Mesendoderm (in vitro differentiated cells): ENCODE data around the gene AP3D1.

Source experiments
- DNase-seq: peaks from one replicate; pipeline ENCODE4 v3.0.0; 2013
- H2AK5ac ChIP-seq: 2 replicates; pipeline ENCODE4 v1.6.1; 2013; ENCODE audit warnings: low read length, inconsistent platforms
- H2BK120ac ChIP-seq: 2 replicates; pipeline ENCODE4 v1.6.1; 2013; ENCODE audit warnings: low read depth, mild to moderate bottlenecking, low read length, moderate library complexity, mixed read lengths
- H2BK15ac ChIP-seq: replicated peaks from 2 replicates; pipeline ENCODE4 v1.6.1; 2013; ENCODE audit warnings: low read depth, mild to moderate bottlenecking, moderate library complexity
- H2BK5ac ChIP-seq: 2 replicates; pipeline ENCODE4 v1.6.1; 2013; ENCODE audit warnings: low read length, inconsistent platforms
- H3K18ac ChIP-seq: 2 replicates; pipeline ENCODE4 v1.6.1; 2013; ENCODE audit warnings: mild to moderate bottlenecking, low read length, mixed read lengths
- H3K23ac ChIP-seq: one replicate; pipeline ENCODE4 v1.6.1; 2013; ENCODE audit warnings: low read length
- H3K27ac ChIP-seq: 2 replicates; pipeline ENCODE4 v1.5.1; 2013; ENCODE audit warnings: low read depth, mild to moderate bottlenecking, inconsistent platforms, low read length, moderate library complexity
- H3K27me3 ChIP-seq: 2 replicates; pipeline ENCODE4 v1.6.1; 2013; ENCODE audit warnings: low read length, control low read depth, mild to moderate bottlenecking, inconsistent platforms; ENCODE audit not compliant: insufficient read depth, poor library complexity
- H3K36me3 ChIP-seq: 2 replicates; pipeline ENCODE4 v1.6.1; 2013; ENCODE audit warnings: low read length, inconsistent platforms; ENCODE audit not compliant: control insufficient read depth, insufficient read depth
- H3K4ac ChIP-seq: one replicate; pipeline ENCODE4 v1.6.1; 2013; ENCODE audit warnings: low read depth, mild to moderate bottlenecking, low read length, moderate library complexity
- H3K4me1 ChIP-seq: 2 replicates; pipeline ENCODE4 v1.6.1; 2013; ENCODE audit warnings: low read depth, low read length, inconsistent platforms; ENCODE audit not compliant: control insufficient read depth
- H3K4me2 ChIP-seq: 2 replicates; pipeline ENCODE4 v1.6.1; 2013; ENCODE audit warnings: low read length
- H3K4me3 ChIP-seq: 2 replicates; pipeline ENCODE4 v1.5.1; 2013; ENCODE audit warnings: mild to moderate bottlenecking, low read length
- H3K56ac ChIP-seq: one replicate; pipeline ENCODE4 v1.6.1; 2013; ENCODE audit warnings: low read length
- H3K79me1 ChIP-seq: 2 replicates; pipeline ENCODE4 v1.6.1; 2013; ENCODE audit warnings: low read length, inconsistent platforms
- H3K79me2 ChIP-seq: 2 replicates; pipeline ENCODE4 v1.6.1; 2013; ENCODE audit warnings: mild to moderate bottlenecking, low read length; ENCODE audit not compliant: control insufficient read depth, insufficient read depth
- H3K9ac ChIP-seq: 2 replicates; pipeline ENCODE4 v1.6.1; 2013; ENCODE audit warnings: low read length, inconsistent platforms
- H4K5ac ChIP-seq: one replicate; pipeline ENCODE4 v1.6.1; 2013; ENCODE audit warnings: low read length
- H4K8ac ChIP-seq: one replicate; pipeline ENCODE4 v1.6.1; 2013; ENCODE audit warnings: low read depth, mild to moderate bottlenecking, control low read depth, low read length, moderate library complexity
- WGBS: extraction: QIAGEN DNeasy Blood & Tissue Kit; methylation state at CpG from one replicate; pipeline ENCODE4 v1.1.7; 2013; ENCODE audit warnings: low lambda C conversion rate, missing lambda C conversion rate; ENCODE audit not compliant: insufficient coverage; ENCODE audit errors: extremely low coverage; 5-methylcytosine and 5-hydroxymethylcytosine counted together

The AP3D1 gene

GRCh38 chr19:2053601-2054389 lies 97.6 kb downstream of the AP3D1 start:
- no peak overlapping the region for H3K56ac ChIP-seq
- H3K27me3 ChIP-seq, result no peaks in the 10 kb centered on the region
- peaks cover 16% of the 10 kb centered on the region for H3K79me2 ChIP-seq
- no peak overlapping the region for H3K23ac ChIP-seq
- H4K8ac ChIP-seq, result no peak overlapping the region
- H4K5ac ChIP-seq, result no peak overlapping the region
- H2BK120ac ChIP-seq, result no peak overlapping the region
- no peaks in the 10 kb centered on the region for H3K36me3 ChIP-seq
- H3K9ac ChIP-seq, result no peak overlapping the region
- H3K4me3 ChIP-seq, result no peak overlapping the region
- no peak overlapping the region for H2BK5ac ChIP-seq
- H3K4me1 ChIP-seq, result peaks cover 4% of the 10 kb centered on the region
- H3K79me1 ChIP-seq, result peaks cover 10% of the 10 kb centered on the region
- no CpG with 5 or more reads among the region's 24 CpGs for WGBS
- no peak overlapping the region for H3K4me2 ChIP-seq
- H3K4ac ChIP-seq, result no peak overlapping the region
- H2BK15ac ChIP-seq, result no peak overlapping the region
- no peak overlapping the region for H3K18ac ChIP-seq
- no peak overlapping the region for H2AK5ac ChIP-seq
- H3K27ac ChIP-seq, result no peak overlapping the region
- DNase-seq, result no peak

GRCh38 chr19:2051773-2052704 lies 99.3 kb downstream of the AP3D1 start:
- DNase-seq, result no peak
- H3K79me2 ChIP-seq, result peaks cover 22% of the 10 kb centered on the region
- WGBS, result no CpG with 5 or more reads among the region's 18 CpGs
- H3K4ac ChIP-seq, result no peak overlapping the region
- no peak overlapping the region for H4K5ac ChIP-seq
- H3K36me3 ChIP-seq, result no peaks in the 10 kb centered on the region
- H3K4me3 ChIP-seq, result no peak overlapping the region
- H2BK120ac ChIP-seq, result no peak overlapping the region
- H3K4me2 ChIP-seq, result no peak overlapping the region
- H3K18ac ChIP-seq, result no peak overlapping the region
- peaks cover 18% of the 10 kb centered on the region for H3K79me1 ChIP-seq
- peak overlapping the region; percentile 41 for H4K8ac ChIP-seq
- H2BK5ac ChIP-seq, result no peak overlapping the region
- H3K9ac ChIP-seq, result no peak overlapping the region
- no peak overlapping the region for H2BK15ac ChIP-seq
- H2AK5ac ChIP-seq, result peak overlapping the region; percentile 69
- no peaks in the 10 kb centered on the region for H3K27me3 ChIP-seq
- H3K27ac ChIP-seq, result no peak overlapping the region
- H3K4me1 ChIP-seq, result peaks cover 4% of the 10 kb centered on the region
- no peak overlapping the region for H3K23ac ChIP-seq
- peak overlapping the region; percentile 2 for H3K56ac ChIP-seq

DNA sequence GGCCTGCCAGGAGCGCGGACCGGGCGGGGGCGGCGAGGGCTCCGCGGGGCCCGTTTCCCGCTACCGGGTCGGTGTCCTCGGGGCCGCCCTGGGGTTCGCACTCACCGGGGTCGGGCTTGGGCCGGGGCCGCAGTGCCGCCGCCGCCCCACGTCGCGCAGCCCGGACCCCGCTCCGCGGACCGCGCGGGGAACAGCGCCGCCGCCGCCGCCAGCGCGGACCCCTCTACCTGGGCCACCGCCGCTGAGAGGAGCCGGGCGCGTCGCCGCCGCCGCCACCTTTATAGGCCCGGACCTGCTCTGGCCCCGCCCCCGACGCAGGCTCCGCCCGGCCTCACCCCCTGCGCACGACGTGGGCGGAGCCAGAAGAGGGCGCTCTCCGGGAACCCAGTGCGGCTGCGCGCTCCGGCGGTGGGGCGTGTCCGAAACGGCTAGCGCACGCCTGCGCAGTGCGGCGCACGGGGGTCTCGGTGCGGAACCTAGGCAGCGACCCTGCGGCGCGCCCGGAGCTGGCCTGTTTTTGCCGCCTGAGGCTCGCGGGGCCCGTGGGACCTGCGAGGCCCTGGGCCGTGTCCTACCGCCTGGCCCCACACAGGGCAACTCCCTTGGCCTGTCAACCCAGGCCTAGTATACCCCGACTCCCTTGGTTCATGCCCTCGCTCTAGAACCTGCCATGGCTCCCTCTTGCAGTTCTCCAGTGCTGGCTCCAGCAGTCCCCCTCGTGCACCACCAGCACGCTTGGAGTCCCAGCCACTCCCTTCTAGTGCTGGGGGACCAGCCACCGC lies 100.2 kb downstream of the AP3D1 start, which contains the start of gene MKNK2:
TSS of gene MKNK2 (minus strand) at position 254 of the 782 bp plus-strand sequence. CDS start 393 bp downstream, outside the sequence.
- no peaks in the 10 kb centered on the region for H3K36me3 ChIP-seq
- H4K5ac ChIP-seq, result peak within 1 kb of the TSS; percentile 81
- peak within 1 kb of the TSS; percentile 97 for H3K4me2 ChIP-seq
- H3K23ac ChIP-seq, result peak within 1 kb of the TSS; percentile 94
- peak within 1 kb of the TSS; percentile 81 for H3K4ac ChIP-seq
- H3K79me2 ChIP-seq, result peaks cover 22% of the 10 kb centered on the region
- H2BK5ac ChIP-seq, result no peak within 1 kb of the TSS
- peak within 1 kb of the TSS; percentile 82 for H3K4me3 ChIP-seq
- H2BK15ac ChIP-seq, result no peak within 1 kb of the TSS
- no CpG with 5 or more reads among the region's 93 CpGs for WGBS
- no peaks in the 10 kb centered on the region for H3K27me3 ChIP-seq
- peak within 1 kb of the TSS; percentile 80 for H3K18ac ChIP-seq
- peak within 1 kb of the TSS; percentile 41 for H4K8ac ChIP-seq
- peaks cover 2% of the 10 kb centered on the region for H3K4me1 ChIP-seq
- no peak within 1 kb of the TSS for H2BK120ac ChIP-seq
- DNase-seq, result peak; percentile 85
- no peak within 1 kb of the TSS for H3K27ac ChIP-seq
- peak within 1 kb of the TSS; percentile 95 for H3K56ac ChIP-seq
- peak within 1 kb of the TSS; percentile 90 for H3K9ac ChIP-seq
- H3K79me1 ChIP-seq, result peaks cover 19% of the 10 kb centered on the region
- H2AK5ac ChIP-seq, result peak within 1 kb of the TSS; percentile 69
